Neural crest cell (in vitro differentiated cells): ENCODE data around the gene FN3KRP. TPM values are rescaled to one million over a fixed set of nuclear protein-coding genes. Genes with fewer than 3 reads are reported as not detected.

ENCODE experiments used
- DNase-seq: peaks from one replicate; pipeline ENCODE4 v3.0.0; 2021; ENCODE audit warnings: low read depth, mixed read lengths, low spot score
- H3K27ac Mint-ChIP-seq: one replicate; pipeline ENCODE4 v1.8.0; 2021; ENCODE audit warnings: mild to moderate bottlenecking, mixed read lengths; ENCODE audit not compliant: unreplicated experiment
- H3K27me3 Mint-ChIP-seq: 2 replicates; pipeline ENCODE4 v1.8.0; 2021; ENCODE audit warnings: low read depth, mild to moderate bottlenecking, mixed read lengths
- H3K36me3 Mint-ChIP-seq: 2 replicates; pipeline ENCODE4 v1.8.0; 2021; ENCODE audit warnings: low read depth, mild to moderate bottlenecking, mixed read lengths
- H3K4me1 Mint-ChIP-seq: 2 replicates; pipeline ENCODE4 v1.8.0; 2021; ENCODE audit warnings: mixed read lengths
- H3K4me3 Mint-ChIP-seq: one replicate; pipeline ENCODE4 v1.8.0; 2021; ENCODE audit warnings: mild to moderate bottlenecking, mixed read lengths
- H3K9me3 Mint-ChIP-seq: 2 replicates; pipeline ENCODE4 v1.8.0; 2021; ENCODE audit warnings: mixed read lengths
- total RNA-seq: library from RNA; stranded (reverse); gene quantifications from 2 replicates; pipeline ENCODE4 v1.2.1, GENCODE V29; 2021
- TF ChIP-seq, protein P1 (sequence below): fragments of 200-600 bp; sonication (generic); conservative IDR thresholded peaks from 2 replicates; pipeline ENCODE4 v1.5.0; 2021; ENCODE audit warnings: antibody characterized with exemption, mild to moderate bottlenecking

FN3KRP gene
- total RNA-seq, 1 donor from 2014 or later = 44.1 TPM

DNA sequence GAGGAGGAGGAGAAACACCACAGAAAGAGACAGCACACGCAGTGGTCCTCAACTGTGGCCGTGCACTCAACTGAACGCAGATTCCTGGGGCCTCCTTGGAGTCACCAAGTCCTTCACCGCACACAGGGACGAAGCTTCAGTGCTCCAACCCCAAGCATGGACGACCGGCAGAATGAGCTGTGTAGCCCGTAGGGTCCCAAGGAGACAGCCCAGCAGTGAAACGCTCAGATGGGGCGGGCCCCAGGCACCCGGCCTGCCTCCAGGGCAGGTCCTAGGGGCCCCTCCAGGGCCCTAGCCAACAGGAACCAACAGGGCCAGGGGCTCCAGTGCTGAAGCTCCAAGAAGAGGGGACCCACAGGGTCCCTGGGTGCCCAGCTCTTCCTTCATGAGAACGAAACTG, 31.2 kb upstream of the FN3KRP start:
- H3K4me1 Mint-ChIP-seq = peaks cover 19% of the 10 kb centered on the region
- peaks cover 8% of the 10 kb centered on the region for H3K9me3 Mint-ChIP-seq
- DNase-seq = no peak
- peaks cover 4% of the 10 kb centered on the region for H3K36me3 Mint-ChIP-seq
- H3K27ac Mint-ChIP-seq = no peak overlapping the region
- no peaks in the 10 kb centered on the region for H3K27me3 Mint-ChIP-seq
- TF ChIP-seq, protein P1, sequence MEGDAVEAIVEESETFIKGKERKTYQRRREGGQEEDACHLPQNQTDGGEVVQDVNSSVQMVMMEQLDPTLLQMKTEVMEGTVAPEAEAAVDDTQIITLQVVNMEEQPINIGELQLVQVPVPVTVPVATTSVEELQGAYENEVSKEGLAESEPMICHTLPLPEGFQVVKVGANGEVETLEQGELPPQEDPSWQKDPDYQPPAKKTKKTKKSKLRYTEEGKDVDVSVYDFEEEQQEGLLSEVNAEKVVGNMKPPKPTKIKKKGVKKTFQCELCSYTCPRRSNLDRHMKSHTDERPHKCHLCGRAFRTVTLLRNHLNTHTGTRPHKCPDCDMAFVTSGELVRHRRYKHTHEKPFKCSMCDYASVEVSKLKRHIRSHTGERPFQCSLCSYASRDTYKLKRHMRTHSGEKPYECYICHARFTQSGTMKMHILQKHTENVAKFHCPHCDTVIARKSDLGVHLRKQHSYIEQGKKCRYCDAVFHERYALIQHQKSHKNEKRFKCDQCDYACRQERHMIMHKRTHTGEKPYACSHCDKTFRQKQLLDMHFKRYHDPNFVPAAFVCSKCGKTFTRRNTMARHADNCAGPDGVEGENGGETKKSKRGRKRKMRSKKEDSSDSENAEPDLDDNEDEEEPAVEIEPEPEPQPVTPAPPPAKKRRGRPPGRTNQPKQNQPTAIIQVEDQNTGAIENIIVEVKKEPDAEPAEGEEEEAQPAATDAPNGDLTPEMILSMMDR = no peak
- no peak overlapping the region for H3K4me3 Mint-ChIP-seq

DNA sequence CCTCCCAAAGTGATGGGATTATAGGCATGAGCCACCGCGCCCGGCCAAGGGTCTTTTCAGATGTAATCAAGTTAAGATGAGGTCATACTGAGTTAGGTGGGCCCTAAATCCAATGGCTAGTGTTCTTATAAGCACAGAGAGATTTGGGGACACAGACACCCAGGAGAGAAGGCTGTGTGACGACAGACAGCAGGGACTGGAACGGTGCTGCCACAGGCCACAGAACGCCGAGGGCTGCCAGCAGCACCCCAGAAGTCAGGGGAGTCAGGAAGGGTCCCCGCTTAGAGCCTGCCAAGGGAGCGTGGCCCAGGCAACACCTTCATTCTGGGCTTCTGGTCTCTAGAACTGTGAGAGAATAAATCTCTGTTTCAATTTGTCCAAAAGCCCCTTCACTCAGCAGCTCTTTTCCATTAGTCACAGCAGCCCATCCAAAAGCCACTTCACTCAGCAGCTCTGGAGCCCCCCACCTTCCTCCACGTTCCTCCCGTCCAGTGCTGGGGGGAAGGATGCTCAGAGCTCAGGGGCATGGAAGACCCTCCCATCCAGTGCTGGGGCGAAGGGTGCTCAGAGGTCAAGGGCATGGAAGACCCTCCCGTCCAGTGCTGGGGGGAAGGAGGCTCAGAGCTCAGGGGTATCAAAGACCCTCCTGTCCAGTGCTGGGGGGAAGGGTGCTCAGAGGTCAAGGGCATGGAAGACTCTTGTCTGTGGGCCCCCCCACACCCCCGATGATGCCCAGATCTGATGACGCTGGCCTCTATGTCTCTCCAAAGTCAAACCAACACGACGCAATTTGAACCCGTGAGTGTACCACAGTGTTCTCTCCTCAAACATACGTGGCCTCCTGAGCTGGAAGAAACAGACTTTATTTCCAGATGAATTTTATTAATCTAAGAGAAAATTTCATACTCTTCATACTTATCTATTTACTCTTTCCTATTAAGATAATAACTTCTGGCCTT, 29.9 kb upstream of the FN3KRP start:
- H3K27ac Mint-ChIP-seq = peak overlapping the region; percentile 60

DNA sequence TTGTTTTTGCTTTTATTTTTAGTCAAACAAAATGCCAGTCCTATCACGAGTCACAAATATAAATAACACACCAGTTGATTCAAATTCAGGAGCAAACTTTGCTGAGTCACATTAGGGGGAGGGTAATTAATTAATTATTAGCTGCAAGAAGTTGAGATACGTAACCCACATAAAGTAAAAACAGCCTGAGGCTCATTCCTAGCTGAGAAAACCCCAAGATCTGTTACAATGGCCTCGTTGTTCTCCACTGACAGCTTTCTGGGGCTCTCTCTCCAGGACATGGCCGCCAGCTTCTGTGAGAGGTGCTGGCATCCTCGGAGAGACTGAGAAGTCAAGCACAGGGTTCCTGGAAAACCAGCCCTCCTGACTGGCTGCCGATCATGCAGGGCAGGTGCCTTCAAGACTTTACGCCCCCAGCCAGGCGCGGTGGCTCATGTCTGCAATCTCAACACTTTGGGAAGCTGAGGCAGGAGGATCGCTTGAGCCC, 29.1 kb upstream of the FN3KRP start:
- Mint-ChIP-seq H3K27me3 (peaks cover 3% of the 10 kb centered on the region), H3K36me3 (no peaks in the 10 kb centered on the region), H3K4me1 (peaks cover 31% of the 10 kb centered on the region), H3K9me3 (no peaks in the 10 kb centered on the region), H3K4me3 (peak overlapping the region; percentile 14), H3K27ac (peak overlapping the region; percentile 3)
- TF ChIP-seq, protein P1 = no peak
- no peak for DNase-seq

More for the DNA sequence above, 29.9 kb upstream of the FN3KRP start:
- peaks cover 7% of the 10 kb centered on the region for H3K9me3 Mint-ChIP-seq
- TF ChIP-seq, protein P1 = no peak
- H3K36me3 Mint-ChIP-seq = peaks cover 4% of the 10 kb centered on the region
- no peak for DNase-seq
- peaks cover 3% of the 10 kb centered on the region for H3K27me3 Mint-ChIP-seq
- peak overlapping the region; percentile 14 for H3K4me3 Mint-ChIP-seq
- peaks cover 31% of the 10 kb centered on the region for H3K4me1 Mint-ChIP-seq

DNA sequence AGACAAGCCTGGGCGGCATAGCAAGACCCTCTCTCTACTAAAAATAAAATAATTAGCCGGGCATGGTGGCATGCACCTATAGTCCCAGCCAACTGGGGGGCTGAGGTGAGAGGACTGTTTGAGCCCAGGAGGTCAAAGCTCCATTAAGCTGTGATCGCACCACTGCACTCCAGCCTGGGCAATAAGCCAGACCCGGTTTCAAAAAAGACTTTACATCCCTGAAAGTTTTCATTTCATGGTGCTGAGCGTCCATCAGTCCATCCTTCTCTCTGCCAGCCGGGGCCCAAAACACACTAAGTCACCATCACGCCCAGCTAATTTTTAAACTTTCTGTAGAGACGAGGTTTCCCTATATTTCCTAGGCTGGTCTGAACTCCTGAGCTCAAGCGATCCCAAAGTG, 28.6 kb upstream of the FN3KRP start:
- Mint-ChIP-seq H3K36me3 (no peaks in the 10 kb centered on the region), H3K9me3 (no peaks in the 10 kb centered on the region), H3K4me3 (no peak overlapping the region), H3K27me3 (peaks cover 3% of the 10 kb centered on the region), H3K27ac (no peak overlapping the region), H3K4me1 (peaks cover 31% of the 10 kb centered on the region)
- DNase-seq = no peak
- TF ChIP-seq, protein P1 = no peak

DNA sequence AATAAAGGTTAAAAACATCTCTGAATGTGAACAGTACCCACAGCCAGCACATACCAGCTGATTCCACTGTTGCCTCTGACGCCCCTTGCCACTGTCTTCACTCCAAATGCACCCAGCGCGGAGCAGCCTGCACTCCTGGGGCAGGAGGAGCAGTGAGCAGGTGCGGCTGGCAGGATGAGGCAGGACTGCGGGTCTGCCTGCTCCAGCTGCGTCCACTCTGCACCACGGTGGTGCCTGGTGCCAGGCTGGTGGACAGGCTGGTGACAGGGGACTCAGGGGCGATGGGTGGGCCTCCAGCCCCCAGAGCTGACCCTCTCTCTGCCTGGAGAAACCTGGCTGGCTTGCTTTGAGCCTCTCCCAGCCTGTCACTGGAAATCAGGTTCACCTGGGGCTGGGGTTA, 27.4 kb upstream of the FN3KRP start:
- no peak overlapping the region for H3K4me3 Mint-ChIP-seq

More for the DNA sequence above, 27.4 kb upstream of the FN3KRP start:
- no peak for DNase-seq
- H3K4me1 Mint-ChIP-seq = peaks cover 31% of the 10 kb centered on the region
- TF ChIP-seq, protein P1 = no peak
- peaks cover 3% of the 10 kb centered on the region for H3K9me3 Mint-ChIP-seq
- no peak overlapping the region for H3K27ac Mint-ChIP-seq
- H3K27me3 Mint-ChIP-seq = peaks cover 6% of the 10 kb centered on the region
- H3K36me3 Mint-ChIP-seq = peaks cover 3% of the 10 kb centered on the region
